ENCODE measurements around the gene SLC35F6. TPM values are rescaled to one million over a fixed set of nuclear protein-coding genes. Genes with fewer than 3 reads are reported as not detected.
A peak's percentile ranks its signal among the peaks of the same experiment; 100 is the strongest.

The SLC35F6 gene
- polyA plus RNA-seq, 2 donors: 17.0 to 18.3 TPM

DNA sequence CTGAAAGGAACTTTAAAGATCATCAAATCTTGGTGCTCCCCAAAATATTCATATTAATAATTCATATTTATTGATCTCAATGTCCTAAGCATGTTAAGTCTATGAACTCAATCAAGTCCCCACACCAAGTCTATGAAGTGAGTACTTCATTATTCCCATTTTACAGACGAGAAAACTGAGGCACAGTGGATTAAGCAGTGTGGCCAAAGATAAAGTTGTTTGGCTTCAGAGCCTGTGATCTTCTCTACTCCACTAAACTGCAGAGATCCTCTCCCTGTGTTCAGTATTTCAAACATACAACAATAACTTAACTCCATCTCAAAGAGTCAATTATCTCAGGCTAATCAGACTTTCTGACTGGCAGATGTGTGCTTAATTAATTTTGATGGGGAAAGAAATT, 41.8 kb upstream of the SLC35F6 start:
- WGBS, 2 donors: 78 to 86% methylated on average over 1 of the region's 1 CpG
- no peak overlapping the region for H3K4me3 ChIP-seq (ENCODE audit: low read depth in 1 of 2, low read length in 2 of 2)
- H3K27ac ChIP-seq (ENCODE audit: low read depth in 2 of 2, low read length in 1 of 2): no peak overlapping the region
- no peaks in the 10 kb centered on the region for H3K9me3 ChIP-seq (ENCODE audit: control insufficient read depth in 2 of 2, insufficient read depth in 1 of 2, low read depth in 1 of 2, low read length in 1 of 2)
- no peaks in the 10 kb centered on the region for H3K36me3 ChIP-seq (ENCODE audit: control insufficient read depth in 2 of 2, insufficient read depth in 2 of 2, low read length in 1 of 2)
- no peaks in the 10 kb centered on the region for H3K27me3 ChIP-seq (ENCODE audit: control insufficient read depth in 1 of 2, insufficient read depth in 2 of 2, low read length in 2 of 2)
- peaks cover 0 to 9% of the 10 kb centered on the region in 2 donors for H3K4me1 ChIP-seq (ENCODE audit: control insufficient read depth in 2 of 2, insufficient read depth in 2 of 2, low read length in 1 of 2)

DNA sequence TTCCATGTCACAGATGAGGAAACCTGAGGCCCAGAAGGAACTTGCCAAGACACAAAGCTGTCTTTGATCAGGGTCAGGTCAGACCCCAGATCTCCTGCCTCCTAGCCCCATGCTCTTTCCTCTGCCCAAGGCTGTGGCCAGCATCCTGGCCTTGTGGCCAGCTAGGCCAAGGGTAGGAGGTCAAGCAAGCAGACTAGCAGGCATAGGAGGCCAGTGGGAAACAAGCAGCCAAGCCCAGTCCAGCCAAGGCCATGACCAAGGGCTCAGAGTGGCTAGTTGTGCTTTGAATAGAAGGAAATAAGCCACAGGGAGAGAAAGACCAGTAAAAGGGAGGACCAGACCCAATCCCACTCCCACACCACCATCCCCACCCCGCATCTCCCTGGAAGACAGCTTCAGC, 41.2 kb upstream of the SLC35F6 start:
- WGBS, 2 donors: 90 to 100% methylated on average over 1 of the region's 1 CpG
- Histone ChIP-seq H3K27me3 (ENCODE audit: control insufficient read depth in 1 of 2, insufficient read depth in 2 of 2, low read length in 2 of 2) (no peaks in the 10 kb centered on the region), H3K4me3 (ENCODE audit: low read depth in 1 of 2, low read length in 2 of 2) (no peak overlapping the region), H3K4me1 (ENCODE audit: control insufficient read depth in 2 of 2, insufficient read depth in 2 of 2, low read length in 1 of 2) (peaks cover 0 to 12% of the 10 kb centered on the region in 2 donors), H3K9me3 (ENCODE audit: control insufficient read depth in 2 of 2, insufficient read depth in 1 of 2, low read depth in 1 of 2, low read length in 1 of 2) (no peaks in the 10 kb centered on the region), H3K36me3 (ENCODE audit: control insufficient read depth in 2 of 2, insufficient read depth in 2 of 2, low read length in 1 of 2) (no peaks in the 10 kb centered on the region), H3K27ac (ENCODE audit: low read depth in 2 of 2, low read length in 1 of 2) (no peak overlapping the region)

DNA sequence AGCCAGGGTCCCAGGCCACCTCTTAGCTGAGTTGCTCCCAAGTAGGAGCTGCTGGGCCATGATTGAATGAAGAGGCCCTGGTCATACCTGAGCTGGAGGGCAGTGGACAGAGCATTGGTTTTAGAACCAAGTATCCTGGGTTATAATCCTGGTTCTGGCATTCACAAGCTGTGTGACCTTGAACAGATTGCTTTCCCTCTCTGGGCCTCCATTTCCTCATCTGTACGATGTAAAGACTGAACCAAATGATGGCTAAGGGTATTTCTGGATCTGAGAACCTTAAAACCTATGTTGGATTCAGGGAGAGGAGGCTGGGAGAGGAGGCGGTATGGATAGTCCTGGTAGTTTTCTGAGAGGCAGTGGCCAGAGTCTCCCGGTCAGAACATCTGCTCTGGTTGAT, 40.6 kb upstream of the SLC35F6 start:
- H3K4me3 ChIP-seq (ENCODE audit: low read depth in 1 of 2, low read length in 2 of 2): no peak overlapping the region
- peak overlapping the region; percentile 4 to 26 for H3K27ac ChIP-seq (ENCODE audit: low read depth in 2 of 2, low read length in 1 of 2)
- 78 to 89% methylated on average over 3 of the region's 3 CpGs for WGBS, 2 donors
- H3K4me1 ChIP-seq (ENCODE audit: control insufficient read depth in 2 of 2, insufficient read depth in 2 of 2, low read length in 1 of 2): peaks cover 0 to 12% of the 10 kb centered on the region in 2 donors
- H3K27me3 ChIP-seq (ENCODE audit: control insufficient read depth in 1 of 2, insufficient read depth in 2 of 2, low read length in 2 of 2): no peaks in the 10 kb centered on the region
- no peaks in the 10 kb centered on the region for H3K36me3 ChIP-seq (ENCODE audit: control insufficient read depth in 2 of 2, insufficient read depth in 2 of 2, low read length in 1 of 2)
- no peaks in the 10 kb centered on the region for H3K9me3 ChIP-seq (ENCODE audit: control insufficient read depth in 2 of 2, insufficient read depth in 1 of 2, low read depth in 1 of 2, low read length in 1 of 2)

- peak overlapping the region; percentile 4 to 50 for H3K27ac ChIP-seq (ENCODE audit: low read depth in 2 of 2, low read length in 1 of 2)
- no peaks in the 10 kb centered on the region for H3K9me3 ChIP-seq (ENCODE audit: control insufficient read depth in 2 of 2, insufficient read depth in 1 of 2, low read depth in 1 of 2, low read length in 1 of 2)
- H3K36me3 ChIP-seq (ENCODE audit: control insufficient read depth in 2 of 2, insufficient read depth in 2 of 2, low read length in 1 of 2): no peaks in the 10 kb centered on the region
- no peak overlapping the region for H3K4me3 ChIP-seq (ENCODE audit: low read depth in 1 of 2, low read length in 2 of 2)
- peaks cover 0 to 12% of the 10 kb centered on the region in 2 donors for H3K4me1 ChIP-seq (ENCODE audit: control insufficient read depth in 2 of 2, insufficient read depth in 2 of 2, low read length in 1 of 2)
- no peaks in the 10 kb centered on the region for H3K27me3 ChIP-seq (ENCODE audit: control insufficient read depth in 1 of 2, insufficient read depth in 2 of 2, low read length in 2 of 2)
- WGBS, 2 donors: 43 to 53% methylated on average over 14 of the region's 14 CpGs
Observed at GRCh38 chr2:26723991-26724750, 39.9 kb upstream of the SLC35F6 start.

DNA sequence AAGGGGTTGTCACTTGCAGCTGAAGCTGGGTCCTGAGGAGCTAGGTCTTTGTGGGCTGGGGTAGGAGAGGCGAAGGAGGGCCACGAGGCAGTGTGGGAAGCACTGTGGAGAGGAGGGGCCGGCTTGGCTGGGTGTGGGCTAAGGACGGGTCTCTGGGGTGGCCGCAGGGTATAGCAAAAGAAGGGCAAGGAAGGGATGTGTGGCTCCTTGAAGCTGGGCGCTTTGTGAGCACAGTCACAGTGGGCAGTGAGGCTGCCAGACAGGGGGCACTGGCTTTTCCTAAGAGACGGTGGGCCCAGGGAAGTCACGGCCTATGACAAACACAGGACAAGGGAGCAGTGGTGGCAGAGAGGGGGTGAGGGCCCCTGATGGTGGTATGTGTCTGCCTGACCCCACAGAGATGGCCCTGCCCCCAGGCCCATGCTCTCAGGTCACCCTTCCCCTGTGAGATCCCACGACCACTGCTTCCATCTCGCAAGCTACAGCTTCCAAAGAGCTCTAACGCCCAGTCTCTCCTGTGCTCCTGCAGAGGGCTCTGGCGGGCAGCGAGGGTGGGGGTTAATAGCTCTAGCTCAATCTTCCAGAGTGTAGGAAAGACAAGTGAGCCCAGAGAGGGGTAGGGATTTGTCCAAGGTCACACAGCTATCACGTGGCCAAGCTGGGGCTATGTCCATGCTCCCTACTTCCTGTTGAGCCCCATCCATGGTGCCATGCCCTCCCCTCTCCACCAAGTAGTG, 39.1 kb upstream of the SLC35F6 start:
- H3K27ac ChIP-seq (ENCODE audit: low read depth in 2 of 2, low read length in 1 of 2): peak overlapping the region in 1 of 2 donors; percentile 50
- H3K9me3 ChIP-seq (ENCODE audit: control insufficient read depth in 2 of 2, insufficient read depth in 1 of 2, low read depth in 1 of 2, low read length in 1 of 2): no peaks in the 10 kb centered on the region
- H3K27me3 ChIP-seq (ENCODE audit: control insufficient read depth in 1 of 2, insufficient read depth in 2 of 2, low read length in 2 of 2): no peaks in the 10 kb centered on the region
- H3K4me1 ChIP-seq (ENCODE audit: control insufficient read depth in 2 of 2, insufficient read depth in 2 of 2, low read length in 1 of 2): peaks cover 0 to 12% of the 10 kb centered on the region in 2 donors
- H3K36me3 ChIP-seq (ENCODE audit: control insufficient read depth in 2 of 2, insufficient read depth in 2 of 2, low read length in 1 of 2): no peaks in the 10 kb centered on the region
- WGBS, 2 donors: 82 to 84% methylated on average over 14 of the region's 14 CpGs
- no peak overlapping the region for H3K4me3 ChIP-seq (ENCODE audit: low read depth in 1 of 2, low read length in 2 of 2)

DNA sequence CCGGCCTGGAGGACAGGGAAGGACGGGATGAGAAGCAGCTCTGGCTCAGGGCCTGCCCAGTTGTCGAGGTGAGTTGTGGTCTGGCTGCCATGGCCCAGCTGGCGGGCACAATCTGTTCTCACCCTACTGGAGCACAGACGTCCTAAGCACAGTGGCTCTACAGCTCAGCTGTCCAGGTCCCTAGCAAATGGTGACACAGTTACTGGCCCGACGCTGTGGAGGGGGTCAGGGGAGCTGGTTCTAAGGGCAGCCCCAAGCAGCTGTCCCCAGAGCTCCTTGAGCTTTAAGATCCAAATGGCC, 38.6 kb upstream of the SLC35F6 start:
- no peak overlapping the region for H3K4me3 ChIP-seq (ENCODE audit: low read depth in 1 of 2, low read length in 2 of 2)
- no peaks in the 10 kb centered on the region for H3K36me3 ChIP-seq (ENCODE audit: control insufficient read depth in 2 of 2, insufficient read depth in 2 of 2, low read length in 1 of 2)
- no peak overlapping the region for H3K27ac ChIP-seq (ENCODE audit: low read depth in 2 of 2, low read length in 1 of 2)
- no peaks in the 10 kb centered on the region for H3K9me3 ChIP-seq (ENCODE audit: control insufficient read depth in 2 of 2, insufficient read depth in 1 of 2, low read depth in 1 of 2, low read length in 1 of 2)
- H3K27me3 ChIP-seq (ENCODE audit: control insufficient read depth in 1 of 2, insufficient read depth in 2 of 2, low read length in 2 of 2): no peaks in the 10 kb centered on the region
- WGBS, 2 donors: 72 to 73% methylated on average over 7 of the region's 7 CpGs
- H3K4me1 ChIP-seq (ENCODE audit: control insufficient read depth in 2 of 2, insufficient read depth in 2 of 2, low read length in 1 of 2): peaks cover 0 to 10% of the 10 kb centered on the region in 2 donors

DNA sequence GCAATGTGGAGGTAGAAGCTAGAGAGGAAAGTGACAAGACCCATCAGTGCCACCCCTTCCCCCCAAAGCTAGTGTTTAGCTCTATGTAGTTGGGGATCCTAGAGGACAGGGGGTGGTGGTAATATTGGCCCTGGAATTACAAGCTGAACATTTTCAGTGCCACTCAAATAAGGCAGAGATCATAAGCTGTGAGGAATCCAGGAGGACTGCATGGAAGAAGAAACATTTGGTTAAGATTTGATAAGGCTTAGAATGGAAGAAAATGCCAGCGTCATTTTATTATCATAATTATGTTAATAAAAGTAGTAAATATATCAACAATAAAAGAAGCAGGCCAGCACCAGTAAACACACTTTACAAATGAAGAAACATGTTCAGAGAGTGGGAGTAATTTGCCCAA, 37.9 kb upstream of the SLC35F6 start:
- 32 to 38% methylated on average over 1 of the region's 1 CpG for WGBS, 2 donors
- Histone ChIP-seq H3K9me3 (ENCODE audit: control insufficient read depth in 2 of 2, insufficient read depth in 1 of 2, low read depth in 1 of 2, low read length in 1 of 2) (no peaks in the 10 kb centered on the region), H3K4me1 (ENCODE audit: control insufficient read depth in 2 of 2, insufficient read depth in 2 of 2, low read length in 1 of 2) (peaks cover 0 to 7% of the 10 kb centered on the region in 2 donors), H3K27ac (ENCODE audit: low read depth in 2 of 2, low read length in 1 of 2) (no peak overlapping the region), H3K4me3 (ENCODE audit: low read depth in 1 of 2, low read length in 2 of 2) (no peak overlapping the region), H3K36me3 (ENCODE audit: control insufficient read depth in 2 of 2, insufficient read depth in 2 of 2, low read length in 1 of 2) (no peaks in the 10 kb centered on the region), H3K27me3 (ENCODE audit: control insufficient read depth in 1 of 2, insufficient read depth in 2 of 2, low read length in 2 of 2) (no peaks in the 10 kb centered on the region)

DNA sequence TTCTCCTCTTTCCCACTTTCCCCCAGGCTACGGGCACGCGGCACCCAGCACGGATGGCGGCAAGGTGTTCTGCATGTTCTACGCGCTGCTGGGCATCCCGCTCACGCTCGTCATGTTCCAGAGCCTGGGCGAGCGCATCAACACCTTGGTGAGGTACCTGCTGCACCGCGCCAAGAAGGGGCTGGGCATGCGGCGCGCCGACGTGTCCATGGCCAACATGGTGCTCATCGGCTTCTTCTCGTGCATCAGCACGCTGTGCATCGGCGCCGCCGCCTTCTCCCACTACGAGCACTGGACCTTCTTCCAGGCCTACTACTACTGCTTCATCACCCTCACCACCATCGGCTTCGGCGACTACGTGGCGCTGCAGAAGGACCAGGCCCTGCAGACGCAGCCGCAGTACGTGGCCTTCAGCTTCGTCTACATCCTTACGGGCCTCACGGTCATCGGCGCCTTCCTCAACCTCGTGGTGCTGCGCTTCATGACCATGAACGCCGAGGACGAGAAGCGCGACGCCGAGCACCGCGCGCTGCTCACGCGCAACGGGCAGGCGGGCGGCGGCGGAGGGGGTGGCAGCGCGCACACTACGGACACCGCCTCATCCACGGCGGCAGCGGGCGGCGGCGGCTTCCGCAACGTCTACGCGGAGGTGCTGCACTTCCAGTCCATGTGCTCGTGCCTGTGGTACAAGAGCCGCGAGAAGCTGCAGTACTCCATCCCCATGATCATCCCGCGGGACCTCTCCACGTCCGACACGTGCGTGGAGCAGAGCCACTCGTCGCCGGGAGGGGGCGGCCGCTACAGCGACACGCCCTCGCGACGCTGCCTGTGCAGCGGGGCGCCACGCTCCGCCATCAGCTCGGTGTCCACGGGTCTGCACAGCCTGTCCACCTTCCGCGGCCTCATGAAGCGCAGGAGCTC, 36.2 kb upstream of the SLC35F6 start:
- no peaks in the 10 kb centered on the region for H3K27me3 ChIP-seq (ENCODE audit: control insufficient read depth in 1 of 2, insufficient read depth in 2 of 2, low read length in 2 of 2)
- no peaks in the 10 kb centered on the region for H3K9me3 ChIP-seq (ENCODE audit: control insufficient read depth in 2 of 2, insufficient read depth in 1 of 2, low read depth in 1 of 2, low read length in 1 of 2)
- H3K4me1 ChIP-seq (ENCODE audit: control insufficient read depth in 2 of 2, insufficient read depth in 2 of 2, low read length in 1 of 2): peaks cover 0 to 7% of the 10 kb centered on the region in 2 donors
- H3K27ac ChIP-seq (ENCODE audit: low read depth in 2 of 2, low read length in 1 of 2): no peak overlapping the region
- H3K4me3 ChIP-seq (ENCODE audit: low read depth in 1 of 2, low read length in 2 of 2): no peak overlapping the region
- H3K36me3 ChIP-seq (ENCODE audit: control insufficient read depth in 2 of 2, insufficient read depth in 2 of 2, low read length in 1 of 2): no peaks in the 10 kb centered on the region
- WGBS, 2 donors: 63 to 67% methylated on average over 90 to 101 of the region's 101 CpGs

DNA sequence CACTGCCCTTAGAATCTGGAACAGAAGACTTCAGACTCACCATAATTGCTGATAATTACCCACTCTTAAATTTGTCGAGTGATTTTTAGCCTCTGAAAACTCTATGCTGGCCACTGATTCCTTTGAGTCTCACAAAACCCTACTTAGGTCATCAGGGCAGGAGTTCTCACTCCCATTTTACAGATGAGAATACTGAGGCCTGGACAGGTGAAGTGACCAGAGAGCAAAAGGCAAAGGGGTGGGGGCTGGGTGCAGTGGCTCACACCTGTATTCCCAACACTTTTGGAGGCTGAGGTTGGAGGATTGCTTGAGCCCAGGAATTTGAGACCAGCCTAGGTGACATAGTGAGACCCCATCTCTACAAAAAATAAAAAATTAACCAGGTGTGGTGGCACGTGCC, 34.8 kb upstream of the SLC35F6 start:
- H3K4me3 ChIP-seq (ENCODE audit: low read depth in 1 of 2, low read length in 2 of 2): no peak overlapping the region
- H3K4me1 ChIP-seq (ENCODE audit: control insufficient read depth in 2 of 2, insufficient read depth in 2 of 2, low read length in 1 of 2): peaks cover 0 to 7% of the 10 kb centered on the region in 2 donors
- no peaks in the 10 kb centered on the region for H3K9me3 ChIP-seq (ENCODE audit: control insufficient read depth in 2 of 2, insufficient read depth in 1 of 2, low read depth in 1 of 2, low read length in 1 of 2)
- H3K27ac ChIP-seq (ENCODE audit: low read depth in 2 of 2, low read length in 1 of 2): no peak overlapping the region
- H3K36me3 ChIP-seq (ENCODE audit: control insufficient read depth in 2 of 2, insufficient read depth in 2 of 2, low read length in 1 of 2): no peaks in the 10 kb centered on the region
- H3K27me3 ChIP-seq (ENCODE audit: control insufficient read depth in 1 of 2, insufficient read depth in 2 of 2, low read length in 2 of 2): no peaks in the 10 kb centered on the region
- 89 to 94% methylated on average over 2 of the region's 2 CpGs for WGBS, 2 donors
